Rectal smooth muscle tissue (tissue), 1 donor: Measurements from ENCODE around the gene EGFR.

Experiments
- H3K27ac ChIP-seq: one replicate; pipeline ENCODE4 v1.7.0; 2013; ENCODE audit warnings: low read depth, low read length, inconsistent platforms
- H3K27me3 ChIP-seq: one replicate; pipeline ENCODE4 v1.7.0; 2013; ENCODE audit warnings: low read length; ENCODE audit not compliant: control insufficient read depth, insufficient read depth
- H3K36me3 ChIP-seq: one replicate; pipeline ENCODE4 v1.7.0; 2013; ENCODE audit warnings: low read length; ENCODE audit not compliant: control insufficient read depth, insufficient read depth
- H3K4me1 ChIP-seq: one replicate; pipeline ENCODE4 v1.7.0; 2013; ENCODE audit warnings: low read length; ENCODE audit not compliant: control insufficient read depth, insufficient read depth
- H3K4me3 ChIP-seq: one replicate; pipeline ENCODE4 v1.7.0; 2013; ENCODE audit warnings: low read length
- H3K9ac ChIP-seq: one replicate; pipeline ENCODE4 v1.7.0; 2013; ENCODE audit warnings: low read length

Gene EGFR

GRCh38 chr7:55097100-55097499, 78.3 kb downstream of the EGFR start:
- Histone ChIP-seq H3K27ac (no peak overlapping the region), H3K27me3 (no peaks in the 10 kb centered on the region), H3K4me1 (peaks cover 3% of the 10 kb centered on the region), H3K4me3 (no peak overlapping the region), H3K9ac (no peak overlapping the region), H3K36me3 (no peaks in the 10 kb centered on the region)

DNA sequence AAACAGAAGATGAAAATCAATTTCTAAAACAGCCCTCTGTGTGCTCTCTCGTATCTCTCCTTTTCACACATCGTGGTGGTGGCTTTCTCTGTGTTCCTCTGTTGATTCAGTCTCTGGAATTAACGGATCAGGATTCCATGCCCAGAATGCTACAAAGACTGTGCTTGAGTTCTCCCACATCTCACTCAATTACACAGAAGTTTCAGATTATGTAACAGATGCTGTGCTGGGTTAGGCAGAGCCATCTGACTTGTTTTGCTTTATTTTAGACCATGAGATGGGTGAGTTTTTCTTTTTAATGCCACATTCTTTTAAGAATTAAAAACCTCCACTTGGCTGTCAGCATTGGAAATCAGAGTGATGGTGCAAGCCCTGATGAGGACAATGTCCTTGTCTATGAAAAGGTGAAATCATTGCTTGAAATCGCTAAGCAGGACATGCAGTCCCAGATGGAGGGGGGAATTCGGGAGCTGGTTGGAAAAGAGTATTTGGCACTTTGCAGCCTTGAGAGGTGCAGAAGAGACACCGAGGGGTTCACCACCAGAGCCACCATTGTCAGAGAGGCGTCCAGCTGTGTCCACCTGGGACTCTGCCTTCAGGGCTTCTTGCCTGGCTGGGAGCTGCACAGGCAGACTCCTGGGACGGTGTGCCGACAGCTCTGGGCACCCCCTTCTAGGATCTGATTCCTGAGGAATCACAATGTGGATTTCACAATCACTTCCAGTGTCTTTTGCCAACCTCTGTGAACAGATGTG, 80.4 kb downstream of the EGFR start:
- Histone ChIP-seq H3K4me1 (peaks cover 3% of the 10 kb centered on the region), H3K4me3 (no peak overlapping the region), H3K27me3 (no peaks in the 10 kb centered on the region), H3K36me3 (no peaks in the 10 kb centered on the region), H3K9ac (no peak overlapping the region), H3K27ac (peak overlapping the region; percentile 11)

- no peaks in the 10 kb centered on the region for H3K27me3 ChIP-seq
- peak overlapping the region; percentile 53 for H3K27ac ChIP-seq
- H3K36me3 ChIP-seq: no peaks in the 10 kb centered on the region
- no peak overlapping the region for H3K9ac ChIP-seq
- no peak overlapping the region for H3K4me3 ChIP-seq
- peaks cover 7% of the 10 kb centered on the region for H3K4me1 ChIP-seq
Measured at GRCh38 chr7:55099821-55100543, 81.2 kb downstream of the EGFR start.

DNA sequence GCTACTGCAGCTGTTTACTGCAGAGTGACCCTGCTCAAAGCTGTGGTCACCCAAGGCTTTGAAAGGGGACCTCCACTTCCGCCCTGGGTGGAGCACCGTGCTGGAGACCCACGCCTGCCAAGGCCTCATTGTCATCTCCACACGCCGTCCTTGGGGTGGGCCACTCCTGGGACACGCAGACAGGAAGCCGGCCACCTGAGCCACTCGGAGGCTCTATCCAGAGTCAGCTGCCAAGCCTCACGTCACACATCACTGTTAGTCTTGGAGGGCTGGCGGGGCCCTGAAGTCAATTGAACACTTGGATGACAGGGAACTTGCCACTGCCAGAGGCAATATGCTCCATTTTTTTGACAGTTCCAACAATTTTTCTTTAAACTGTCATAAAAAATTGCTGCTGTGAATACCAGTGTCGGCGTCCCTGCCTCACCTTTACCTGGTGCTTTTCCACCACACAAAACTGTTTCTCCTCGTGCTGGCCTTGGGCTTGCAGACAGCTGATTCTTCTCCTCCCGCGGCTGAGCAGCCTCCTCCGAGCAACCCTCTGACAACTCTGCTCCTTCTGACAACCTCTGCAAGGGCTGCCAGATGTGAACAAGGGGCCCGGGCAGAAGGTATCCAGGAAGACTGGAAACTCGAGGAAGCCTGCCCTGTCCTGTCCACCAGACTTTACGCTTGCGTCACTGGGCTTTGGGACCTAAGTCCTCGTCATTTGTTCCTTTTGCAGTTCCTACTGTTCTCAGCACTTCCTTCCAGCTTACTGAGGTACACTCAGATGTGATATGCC, 81.9 kb downstream of the EGFR start:
- Histone ChIP-seq H3K4me1 (peaks cover 7% of the 10 kb centered on the region), H3K36me3 (no peaks in the 10 kb centered on the region), H3K9ac (no peak overlapping the region), H3K4me3 (no peak overlapping the region), H3K27me3 (no peaks in the 10 kb centered on the region), H3K27ac (no peak overlapping the region)

DNA sequence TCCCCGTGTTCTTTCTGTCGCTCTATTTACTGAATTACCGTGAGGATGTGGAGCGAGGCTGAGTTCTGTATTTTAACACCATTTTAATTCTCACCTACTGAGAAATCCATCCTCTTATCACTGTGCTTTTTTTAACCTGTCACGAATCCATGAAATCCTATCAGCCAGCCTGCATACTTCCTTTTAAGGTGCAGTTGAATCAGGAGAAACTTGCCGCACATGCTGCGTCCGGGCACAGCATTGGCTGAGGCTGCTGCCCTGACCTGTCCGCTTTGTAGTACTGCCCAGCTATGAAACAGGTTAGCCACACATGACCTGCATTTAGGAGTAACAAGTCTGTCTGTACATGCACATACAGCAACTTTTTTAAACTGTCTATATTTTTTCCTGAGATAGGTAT, 82.5 kb downstream of the EGFR start:
- H3K27me3 ChIP-seq: no peaks in the 10 kb centered on the region
- no peaks in the 10 kb centered on the region for H3K36me3 ChIP-seq
- no peak overlapping the region for H3K9ac ChIP-seq
- H3K4me3 ChIP-seq: no peak overlapping the region
- H3K27ac ChIP-seq: no peak overlapping the region
- peaks cover 7% of the 10 kb centered on the region for H3K4me1 ChIP-seq

DNA sequence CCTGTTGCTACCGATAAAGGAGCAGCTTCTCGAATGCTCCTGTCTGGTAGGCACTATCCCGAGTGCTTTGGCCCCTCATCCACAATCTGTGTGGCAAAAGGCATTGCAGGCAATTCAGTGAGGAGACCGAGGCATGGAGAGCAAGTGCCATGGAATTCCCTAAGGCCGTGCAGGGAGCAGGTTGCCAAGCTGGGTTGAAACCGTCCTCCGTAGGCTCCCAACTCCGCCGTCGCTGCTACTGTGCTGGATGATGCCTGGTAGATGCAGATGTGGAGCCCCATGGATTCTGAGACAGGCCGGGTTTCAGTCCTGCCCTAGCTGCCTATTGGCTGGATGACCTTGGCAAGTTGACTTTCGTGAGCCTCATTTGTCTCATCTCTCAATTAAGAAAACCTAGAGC, 85.3 kb downstream of the EGFR start:
- Histone ChIP-seq H3K36me3 (no peaks in the 10 kb centered on the region), H3K27ac (no peak overlapping the region), H3K4me3 (no peak overlapping the region), H3K4me1 (peaks cover 11% of the 10 kb centered on the region), H3K9ac (no peak overlapping the region), H3K27me3 (no peaks in the 10 kb centered on the region)

DNA sequence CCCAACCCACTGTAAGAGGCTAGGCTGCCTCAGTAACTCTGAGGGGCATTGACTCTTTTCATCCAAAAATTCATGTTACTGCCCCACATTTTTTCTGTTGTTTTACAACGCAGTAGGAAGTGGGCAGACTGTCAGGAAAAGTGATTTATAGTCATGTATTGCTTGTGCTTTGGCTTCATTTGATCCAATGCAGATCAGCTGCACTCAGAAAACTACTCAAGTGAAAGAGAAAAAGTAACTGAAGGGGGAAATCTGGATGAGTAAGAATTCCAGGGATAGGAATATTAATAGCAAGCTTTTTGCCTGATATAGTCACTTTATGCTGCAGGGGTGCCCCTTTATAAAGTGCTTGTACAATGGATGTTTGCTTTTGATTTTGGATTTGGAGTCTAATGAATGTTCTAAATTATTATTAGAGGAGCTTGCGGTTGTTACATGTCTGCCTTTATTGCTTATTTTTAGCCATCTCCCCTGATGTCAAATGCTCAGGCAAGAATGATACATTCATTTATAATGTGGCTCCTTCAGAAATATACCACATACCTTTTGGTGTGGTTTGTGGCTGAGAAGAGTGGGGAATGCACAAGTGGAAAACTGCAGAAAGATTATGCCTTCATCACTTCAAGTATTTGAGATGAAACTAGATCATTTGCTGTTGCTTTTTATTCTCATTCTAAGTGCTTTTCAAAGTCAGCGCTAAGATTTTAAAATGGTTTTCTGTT, 86.1 kb downstream of the EGFR start:
- H3K4me1 ChIP-seq: peaks cover 15% of the 10 kb centered on the region
- H3K27ac ChIP-seq: no peak overlapping the region
- no peak overlapping the region for H3K9ac ChIP-seq
- no peaks in the 10 kb centered on the region for H3K27me3 ChIP-seq
- no peak overlapping the region for H3K4me3 ChIP-seq
- no peaks in the 10 kb centered on the region for H3K36me3 ChIP-seq

DNA sequence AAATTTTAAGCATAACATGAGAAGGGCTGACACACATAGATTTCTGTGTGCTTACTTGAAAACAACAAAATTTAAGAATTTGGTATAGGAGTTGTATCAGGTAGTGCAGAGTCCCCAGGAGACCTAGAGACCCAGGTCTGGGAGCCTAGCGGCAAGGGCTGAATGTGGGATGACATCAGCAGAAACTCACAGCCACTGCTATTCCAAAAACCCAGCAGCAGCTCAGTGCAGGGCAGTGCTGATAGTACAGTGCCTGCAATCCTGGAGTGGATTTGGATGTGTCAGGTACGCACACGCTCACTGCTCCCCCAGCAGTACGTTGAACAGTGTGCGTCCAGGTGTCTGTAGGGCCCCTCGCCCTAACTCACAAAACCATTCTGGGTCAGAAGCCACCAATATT, 87.1 kb downstream of the EGFR start:
- Histone ChIP-seq H3K27ac (no peak overlapping the region), H3K4me3 (no peak overlapping the region), H3K9ac (no peak overlapping the region), H3K36me3 (no peaks in the 10 kb centered on the region), H3K4me1 (peaks cover 15% of the 10 kb centered on the region), H3K27me3 (no peaks in the 10 kb centered on the region)

DNA sequence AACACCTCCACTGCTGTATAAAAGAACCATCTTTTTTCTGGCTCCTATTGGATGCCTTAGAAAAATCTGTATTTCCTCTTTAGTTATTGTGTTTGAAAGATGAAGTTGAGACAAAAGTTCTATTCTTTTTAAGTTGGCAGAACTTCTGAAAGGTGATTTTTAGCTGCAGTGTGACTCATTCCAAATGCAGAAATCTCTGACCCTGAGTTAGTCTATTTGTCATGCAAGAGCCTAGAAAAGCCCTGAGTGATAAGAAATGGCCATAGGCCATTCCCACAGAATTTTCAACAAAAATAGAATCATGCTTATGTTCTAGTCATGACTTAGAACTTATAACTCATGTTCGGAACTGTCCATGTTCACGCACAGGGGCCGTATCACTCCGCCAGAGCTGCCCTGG, 89.1 kb downstream of the EGFR start:
- Histone ChIP-seq H3K27ac (no peak overlapping the region), H3K4me1 (peaks cover 15% of the 10 kb centered on the region), H3K27me3 (no peaks in the 10 kb centered on the region), H3K9ac (no peak overlapping the region), H3K36me3 (no peaks in the 10 kb centered on the region), H3K4me3 (no peak overlapping the region)

DNA sequence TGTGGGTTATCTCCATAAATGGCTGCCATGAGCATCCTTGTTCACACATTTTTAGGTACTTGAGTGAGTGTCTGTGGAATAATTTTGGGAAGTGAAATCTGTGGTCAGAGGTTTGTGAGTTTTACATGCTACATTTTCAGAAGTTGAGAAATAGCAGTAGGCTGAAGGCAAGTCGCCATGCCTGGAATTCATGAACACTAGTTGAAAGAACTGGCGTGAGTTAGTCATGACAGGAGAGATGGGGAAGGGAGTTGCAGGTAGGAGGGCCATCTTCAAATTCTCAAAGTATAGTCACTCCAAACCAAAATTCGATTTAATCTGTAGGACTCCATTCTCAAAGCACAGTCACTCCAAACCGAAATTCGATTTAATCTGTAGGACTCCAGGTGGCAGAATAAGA, 89.6 kb downstream of the EGFR start:
- peaks cover 15% of the 10 kb centered on the region for H3K4me1 ChIP-seq
- no peaks in the 10 kb centered on the region for H3K36me3 ChIP-seq
- H3K9ac ChIP-seq: no peak overlapping the region
- H3K4me3 ChIP-seq: no peak overlapping the region
- H3K27me3 ChIP-seq: no peaks in the 10 kb centered on the region
- no peak overlapping the region for H3K27ac ChIP-seq

DNA sequence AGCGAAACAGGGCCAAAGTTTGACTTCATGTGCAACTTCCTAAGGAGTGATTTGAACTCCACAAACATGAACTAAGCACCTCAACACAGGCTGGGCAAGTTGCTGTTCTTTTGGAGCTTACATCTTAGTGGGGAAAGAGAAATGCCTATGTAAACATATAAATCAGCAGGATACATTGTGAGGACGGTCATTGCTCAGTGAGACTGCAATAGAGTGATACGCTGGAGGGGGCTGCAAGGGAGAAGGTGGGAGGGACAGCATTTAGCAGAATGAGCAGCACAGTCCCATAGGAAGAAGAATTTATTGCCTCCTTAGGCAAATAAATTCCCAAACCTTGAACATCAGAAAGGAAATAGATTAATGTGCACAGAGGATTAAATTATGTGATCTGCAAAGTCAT, 90.0 kb downstream of the EGFR start:
- peaks cover 15% of the 10 kb centered on the region for H3K4me1 ChIP-seq
- H3K36me3 ChIP-seq: no peaks in the 10 kb centered on the region
- no peaks in the 10 kb centered on the region for H3K27me3 ChIP-seq
- no peak overlapping the region for H3K27ac ChIP-seq
- H3K9ac ChIP-seq: no peak overlapping the region
- no peak overlapping the region for H3K4me3 ChIP-seq
